Measurements from ENCODE around the gene RBBP8NL. TPM values are rescaled to one million over a fixed set of nuclear protein-coding genes. Genes with fewer than 3 reads are reported as not detected.

The RBBP8NL gene
- total and polyA plus RNA-seq, 2 of the 8 experiments (the other 6 are each of a cell fraction or from before 2014, with no cell fraction given) = 0.43 to 0.48 TPM

DNA sequence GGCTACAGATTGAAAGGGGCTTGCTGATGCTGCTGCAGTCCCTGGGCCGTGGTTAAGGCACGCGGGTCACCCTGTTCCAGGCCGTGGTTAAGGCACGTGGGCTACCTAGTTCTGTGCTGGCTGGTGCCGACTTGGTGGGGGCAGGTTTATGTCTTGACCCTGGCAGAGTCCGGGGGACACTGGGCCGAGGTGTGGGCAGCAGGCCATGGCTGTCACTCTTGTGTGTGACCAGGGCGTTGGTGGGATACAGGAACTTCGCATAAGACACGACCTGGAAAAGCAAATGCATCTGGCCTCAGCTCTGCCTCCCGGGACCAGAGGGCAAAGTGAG lies 34.0 kb downstream of the RBBP8NL start:
- H3K27me3 ChIP-seq (replicated peaks in 1 of 4; ENCODE audit: control insufficient read depth in 3 of 4, extremely low read depth in 1 of 4, insufficient read depth in 3 of 4, low read length in 3 of 4) = no peaks in the 10 kb centered on the region
- H3K36me3 ChIP-seq (ENCODE audit: control insufficient read depth in 2 of 4, insufficient read depth in 4 of 4, low read length in 3 of 4) = peaks cover 13 to 17% (median 15%) of the 10 kb centered on the region in 4 experiments
- H2BK20ac ChIP-seq (ENCODE audit: low read length) = no peak overlapping the region
- H3K79me2 ChIP-seq (ENCODE audit: control insufficient read depth in 1 of 2, insufficient read depth in 2 of 2, low read length in 2 of 2) = peaks cover 0 to 6% of the 10 kb centered on the region in 2 experiments; a peak in 2 of 4 replicates
- H2BK12ac ChIP-seq (ENCODE audit: low read depth, low read length) = no peak overlapping the region
- H2AK5ac ChIP-seq (ENCODE audit: low read depth, low read length) = no peak overlapping the region
- H4K8ac ChIP-seq (ENCODE audit: extremely low read depth, insufficient read depth, low read length) = no peak overlapping the region
- H3K4ac ChIP-seq (replicated peaks; ENCODE audit: insufficient read length, low read depth, low read length) = no peak overlapping the region
- no peak overlapping the region for H3K18ac ChIP-seq (ENCODE audit: extremely low read depth, low read length)
- H3K23ac ChIP-seq (ENCODE audit: insufficient read length) = no peak overlapping the region
- DNase-seq (ENCODE audit: low read depth in 1 of 2, low spot score in 2 of 2) = no peak
- H3K4me1 ChIP-seq (replicated peaks in 1 of 4; ENCODE audit: control insufficient read depth in 3 of 4, insufficient read depth in 4 of 4, low read length in 3 of 4) = no peaks in the 10 kb centered on the region
- no peak overlapping the region for H3K27ac ChIP-seq (ENCODE audit: low read depth, low read length)
- no peak overlapping the region for H4K91ac ChIP-seq (replicated peaks; ENCODE audit: insufficient read length, low read length)
- ChIA-PET CTCF (ENCODE audit: partially characterized antibody) (interaction anchor here (0.7 to 9.6 kb wide), 7 partner anchors 9 to 84 kb away, joined by 3 to 103 read pairs (median 4); partner anchors contain the start of gene CABLES2), POLR2A (ENCODE audit: partially characterized antibody) (interaction anchor here (1.2 to 8.7 kb wide), 8 partner anchors 9 to 65 kb away, joined by 3 to 105 read pairs (median 5); partner anchors contain the start of gene LAMA5)
- TF ChIP-seq CREB1 (IDR thresholded peaks at IDR 0.05) = no peak
- no peak for TF ChIP-seq GABPA (IDR thresholded peaks at IDR 0.05; ENCODE audit: borderline replicate concordance, insufficient read depth, low read length)
- H4K20me1 ChIP-seq (replicated peaks in 1 of 2; ENCODE audit: control insufficient read depth in 1 of 2, insufficient read depth in 2 of 2, low read length in 2 of 2) = peaks cover 3 to 12% of the 10 kb centered on the region in 2 experiments
- H2AFZ ChIP-seq (ENCODE audit: low read length) = no peak overlapping the region
- no peak overlapping the region for H3K9ac ChIP-seq (replicated peaks in 1 of 4; ENCODE audit: extremely low read depth in 1 of 4, low read depth in 3 of 4, low read length in 3 of 4)
- FAIRE-seq = no peak
- peak overlapping the region; percentile 35; the same call in 1 of the 2 replicates for H2BK5ac ChIP-seq (ENCODE audit: low read depth, low read length)
- no peak overlapping the region for H3K14ac ChIP-seq (ENCODE audit: insufficient read length)
- H3K79me1 ChIP-seq (ENCODE audit: low read depth, low read length) = peaks cover 3% of the 10 kb centered on the region
- no peak overlapping the region for H3K4me3 ChIP-seq (ENCODE audit: extremely low read depth in 1 of 4, insufficient read depth in 2 of 4, low read depth in 3 of 4, low read length in 4 of 4)
- no peak overlapping the region for H2BK120ac ChIP-seq (replicated peaks; ENCODE audit: low read depth, low read length)
- no peak overlapping the region for H4K5ac ChIP-seq (ENCODE audit: insufficient read length, low read depth, low read length)
- WGBS, 2 experiments (ENCODE audit: extremely low coverage in 1 of 2, insufficient coverage in 1 of 2, insufficient read length in 1 of 2, insufficient replicate concordance in 2 of 2, low coverage in 1 of 2, low lambda C conversion rate in 2 of 2, missing lambda C conversion rate in 1 of 2) = 91% methylated on average over 12 of the region's 12 CpGs; no CpG with 5 or more reads in 1 of the 2 experiments
- H3K4me2 ChIP-seq (ENCODE audit: insufficient read depth in 1 of 2, low read depth in 2 of 2, low read length in 2 of 2) = no peak overlapping the region
- H3K9me3 ChIP-seq (ENCODE audit: insufficient read depth in 2 of 2, low read depth in 1 of 2, low read length in 1 of 2) = peaks cover 0 to 2% of the 10 kb centered on the region in 2 experiments; a peak in 1 of 4 replicates
- H3K56ac ChIP-seq (replicated peaks; ENCODE audit: insufficient read length, low read depth, low read length) = no peak overlapping the region
- H3K23me2 ChIP-seq (ENCODE audit: low read depth, low read length) = peaks cover 6% of the 10 kb centered on the region; the same call in 1 of the 2 replicates
- H2BK15ac ChIP-seq (ENCODE audit: low read length) = no peak overlapping the region

All from H1 (cell line).